NCI-H748 treated with DMSO at 0.1 percent for 48 hours (cell line): ENCODE measurements around the gene TRIM17.

Experiments
- DNase-seq: peaks from one replicate; lab custom pipeline; 2025; lab: John Stamatoyannopoulos, UW

TRIM17 gene

DNA sequence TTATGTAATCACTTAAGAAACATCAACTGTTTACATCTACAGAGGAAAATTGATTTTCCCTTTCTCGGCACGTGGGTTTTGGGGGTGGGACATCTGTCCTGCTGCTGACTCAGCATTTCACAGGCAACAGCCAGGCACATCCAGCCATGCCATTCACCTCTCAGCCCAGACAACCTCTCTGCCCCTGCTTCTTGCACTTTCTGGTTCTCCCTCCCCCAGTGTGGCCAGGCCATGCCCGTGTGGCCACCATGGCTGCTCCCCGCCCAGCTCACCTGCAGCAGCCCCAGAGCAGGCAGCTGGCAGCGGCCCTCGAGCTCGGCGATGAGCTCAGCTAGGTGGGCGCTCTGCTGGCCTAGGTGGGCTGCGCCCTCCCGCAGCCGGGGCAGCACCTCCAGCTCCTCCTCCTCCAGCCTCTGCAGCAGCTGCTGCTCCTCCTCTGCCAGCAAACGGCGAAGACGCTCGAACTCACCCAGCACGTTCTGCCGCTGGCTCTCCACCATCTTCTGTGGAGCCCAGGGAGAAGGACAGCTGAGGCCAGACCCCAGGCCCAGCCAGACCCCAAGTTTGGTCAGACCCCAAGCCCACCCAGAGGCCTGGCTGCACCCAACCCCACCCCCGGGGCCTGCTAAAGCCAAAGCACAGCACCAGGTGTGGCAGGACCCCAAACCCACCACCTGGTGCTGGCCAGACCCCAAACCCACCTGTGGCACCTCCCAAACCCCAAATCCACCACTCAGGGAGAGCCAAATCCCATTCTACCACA is 15.8 kb downstream of the TRIM17 start:
- DNase-seq, result no peak

DNA sequence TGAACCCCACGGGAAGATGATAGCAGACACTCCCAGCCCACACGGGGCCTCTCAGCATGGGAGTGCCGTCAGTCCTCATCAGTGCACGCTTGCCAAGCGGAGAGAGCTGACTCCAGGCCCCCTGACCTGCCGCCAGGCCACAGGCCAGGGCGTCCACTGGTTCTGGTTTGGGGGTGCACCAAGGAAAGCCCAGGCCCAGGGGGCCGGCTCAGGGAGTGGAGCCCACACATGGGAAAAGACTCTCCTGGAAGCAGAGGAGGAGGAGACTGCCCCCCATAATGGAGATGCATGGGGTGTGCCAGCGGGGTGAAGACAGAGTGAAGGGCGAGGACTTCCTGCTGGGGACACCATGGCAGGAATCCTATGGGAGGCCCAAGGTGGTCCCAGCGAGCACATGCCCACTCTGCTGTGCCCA is 16.4 kb downstream of the TRIM17 start:
- no peak for DNase-seq

DNA sequence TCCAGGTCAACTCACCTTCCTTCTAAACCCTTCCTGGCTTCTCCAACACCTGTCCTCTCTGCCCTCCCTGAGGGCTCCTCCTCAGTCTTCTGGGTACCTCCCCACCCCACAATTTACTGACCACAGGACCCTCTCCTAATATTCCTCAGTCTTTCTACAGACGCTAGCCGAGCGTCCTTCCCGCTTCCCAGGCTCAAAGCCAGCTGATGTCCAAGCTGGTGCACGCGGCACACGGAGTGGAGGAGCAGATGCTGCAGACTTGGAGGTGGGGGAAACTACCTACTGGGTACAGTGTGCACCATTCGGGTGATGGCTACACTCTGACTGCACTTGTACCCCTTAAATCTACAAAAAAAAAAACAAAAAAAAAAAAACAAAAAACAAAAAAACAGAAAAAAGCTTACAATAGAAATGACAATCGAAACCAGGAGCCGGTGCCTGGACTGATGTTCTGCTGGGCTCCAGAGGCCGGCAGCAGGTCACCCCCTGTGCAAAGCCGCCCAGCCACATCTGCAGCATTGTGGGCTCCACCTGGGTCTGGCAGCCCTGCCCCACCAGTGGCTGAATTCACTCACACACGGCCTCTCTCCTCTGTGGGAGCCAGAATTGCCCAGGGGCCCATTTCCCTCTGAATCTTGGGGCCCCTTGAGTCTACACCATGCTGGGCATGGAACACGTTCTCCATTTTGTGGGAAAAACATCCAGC is 17.0 kb downstream of the TRIM17 start:
- DNase-seq, result no peak

DNA sequence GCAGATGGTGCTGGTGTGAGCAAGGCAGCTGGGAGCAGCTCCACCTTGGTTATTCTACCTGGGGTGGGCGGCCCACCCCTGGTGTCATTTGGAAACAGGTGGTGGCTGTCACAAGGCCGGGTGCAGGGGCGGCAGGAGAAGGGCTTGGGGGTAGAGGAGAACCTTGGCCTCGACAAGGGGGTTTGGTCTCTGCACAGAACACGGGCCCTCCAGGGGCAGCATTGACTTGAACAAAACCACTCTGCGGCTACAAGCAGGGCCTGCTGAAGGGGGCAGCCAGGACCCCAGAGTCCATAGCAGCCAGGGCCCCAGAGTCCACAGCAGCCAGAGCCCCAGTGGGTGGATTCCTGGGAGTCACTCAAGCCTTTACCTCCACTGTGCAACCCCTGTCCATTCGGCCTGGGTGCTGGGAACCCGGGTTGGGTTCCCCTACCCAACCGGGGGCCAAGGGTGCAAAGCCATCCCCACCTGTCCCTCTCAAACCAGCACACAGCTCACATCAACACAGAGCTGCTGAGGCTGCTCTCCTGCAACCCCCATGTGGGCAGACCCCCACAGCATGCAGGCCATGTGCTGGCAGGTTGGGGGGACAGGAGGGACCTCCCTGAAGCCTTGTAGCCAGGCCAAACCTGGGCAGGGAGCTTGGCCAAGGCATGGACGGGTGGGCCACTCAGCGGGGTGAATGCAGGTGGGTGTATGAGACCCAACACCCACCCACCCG is 17.8 kb downstream of the TRIM17 start:
- no peak for DNase-seq

DNA sequence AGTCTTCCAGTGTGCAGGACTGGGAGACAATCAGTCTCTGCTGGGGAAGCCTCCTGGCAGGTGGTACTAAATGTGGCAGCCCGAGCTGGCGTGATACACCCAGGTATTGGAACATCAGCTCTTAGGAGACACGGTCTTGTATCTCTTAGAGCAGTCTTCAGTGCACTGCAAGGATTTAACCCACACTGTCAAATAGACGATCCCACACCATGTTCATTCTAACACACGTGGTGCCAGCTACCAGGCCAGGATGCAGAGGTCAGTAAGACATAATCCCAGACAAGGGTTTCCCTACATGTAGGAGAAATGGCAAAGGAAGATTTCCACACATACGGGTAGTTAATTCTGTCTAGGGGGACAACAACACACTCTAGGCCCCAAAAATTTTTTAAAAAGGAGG is 18.7 kb downstream of the TRIM17 start:
- DNase-seq, result no peak

DNA sequence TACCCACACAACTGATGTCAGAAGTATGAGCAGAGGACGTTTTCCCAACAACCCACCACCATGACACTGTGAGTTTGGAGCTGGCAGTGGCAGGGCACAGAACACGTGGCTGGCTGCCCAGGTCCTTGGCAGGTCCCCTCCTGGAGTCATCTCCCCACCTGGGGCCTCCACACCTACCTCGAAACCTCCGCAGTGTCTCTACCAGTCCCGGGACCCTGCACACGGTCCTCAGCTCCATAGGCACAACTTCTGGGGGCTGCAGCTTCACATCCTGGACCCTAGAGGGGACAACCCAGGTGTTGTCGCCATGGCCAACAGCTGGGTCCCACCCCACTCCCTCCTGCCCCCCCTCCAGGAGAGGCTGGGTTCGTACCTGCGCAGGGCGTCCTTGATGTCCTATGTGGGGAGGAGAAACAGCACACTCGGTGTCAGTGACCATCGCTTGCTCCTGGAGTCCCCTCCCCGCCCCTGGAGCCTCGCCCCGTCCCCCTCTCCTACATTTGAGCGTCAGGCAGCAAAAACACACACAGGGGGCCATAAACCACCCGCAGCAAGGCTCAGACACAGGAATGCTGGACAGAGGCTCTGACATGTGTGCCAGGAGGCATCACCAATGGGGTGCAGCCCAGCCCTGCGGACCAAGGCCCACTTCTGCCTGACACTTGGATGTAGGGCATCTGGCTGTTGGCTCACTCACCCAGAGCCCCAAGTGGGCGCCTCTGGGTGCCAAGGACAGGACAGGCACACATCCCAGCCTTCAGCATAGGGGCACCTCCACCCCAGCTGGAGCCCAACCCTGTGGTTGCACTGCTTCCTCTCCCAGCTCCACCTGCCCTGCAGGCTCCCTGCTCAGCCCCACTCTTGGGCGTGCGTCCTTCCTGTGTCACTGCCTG is 19.6 kb downstream of the TRIM17 start:
- no peak for DNase-seq

DNA sequence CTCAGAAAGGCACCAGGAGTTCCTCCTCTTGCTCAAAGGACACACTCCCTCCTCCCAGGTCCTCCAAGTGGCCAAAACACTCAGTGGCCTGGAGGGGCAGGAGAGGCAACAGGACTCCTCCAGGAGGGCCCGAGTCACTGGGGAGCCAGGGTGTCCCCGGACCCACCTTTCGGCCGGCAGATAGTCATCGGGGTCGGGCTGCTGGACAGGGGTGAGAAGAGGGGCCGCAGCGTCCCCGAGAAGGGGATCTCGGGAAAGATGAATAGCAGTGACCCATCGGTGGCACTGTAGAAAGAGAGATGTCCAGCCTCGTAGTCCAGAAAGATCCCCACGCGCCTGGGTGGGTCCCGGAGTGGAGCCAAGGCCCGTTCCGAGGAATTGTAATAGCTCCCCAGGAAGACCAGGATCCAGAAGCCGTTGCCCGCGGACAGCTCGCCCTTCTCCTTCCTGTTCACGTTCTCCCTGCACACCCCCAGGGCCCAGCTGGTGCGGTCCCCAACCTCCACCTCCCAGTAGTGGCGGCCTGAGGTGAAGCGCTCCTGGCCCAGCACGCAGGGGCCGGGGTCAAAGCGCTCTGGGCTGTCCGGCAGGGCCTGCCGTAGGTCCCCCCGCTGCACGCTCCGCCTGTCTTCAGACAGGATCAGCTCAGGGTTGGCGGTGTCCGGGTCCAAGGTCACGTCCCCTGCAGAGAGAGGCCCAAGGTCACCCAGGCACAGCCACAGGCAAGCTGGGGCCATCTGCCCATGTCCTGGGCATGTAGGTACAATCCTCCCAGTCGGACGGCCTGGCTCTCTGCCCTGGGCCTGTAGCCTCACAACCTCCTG is 21.9 kb downstream of the TRIM17 start:
- DNase-seq, result no peak

DNA sequence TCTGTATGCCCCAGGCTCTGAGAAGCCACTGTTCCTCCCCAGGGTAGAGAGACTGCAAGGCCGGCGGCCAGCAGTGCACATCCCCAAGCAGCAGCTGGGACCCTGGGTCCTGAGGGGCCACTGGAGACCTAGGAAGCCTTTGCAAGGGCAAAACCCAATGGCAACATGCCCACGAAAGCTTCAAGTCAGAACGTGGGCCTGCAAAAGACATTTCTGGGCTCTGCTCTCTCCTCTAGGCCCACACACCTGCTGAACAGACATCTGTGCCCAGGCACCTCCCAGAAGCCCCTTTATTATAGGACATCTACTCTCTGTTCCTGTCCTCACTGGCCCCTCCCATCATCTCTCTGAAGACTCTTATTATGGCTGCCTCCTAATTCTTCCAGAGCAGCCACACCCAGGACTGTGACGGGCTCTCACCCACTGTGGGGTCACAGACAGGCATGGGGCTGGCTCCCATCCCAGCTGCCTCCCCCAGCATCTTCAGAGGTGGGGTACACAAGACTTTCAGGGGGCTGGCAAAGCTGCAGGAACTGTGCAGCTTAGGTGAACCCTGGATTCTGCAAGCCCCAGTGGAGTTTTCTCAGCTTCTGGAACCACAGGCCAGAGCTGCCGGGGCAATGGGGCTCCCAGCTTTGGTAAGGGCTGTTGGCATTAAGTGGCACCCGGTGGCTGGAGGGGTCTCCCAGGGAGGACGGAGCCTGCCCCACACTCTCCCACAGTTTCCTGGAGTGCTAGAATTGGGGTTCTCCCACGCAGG is 22.7 kb downstream of the TRIM17 start:
- DNase-seq, result no peak

DNA sequence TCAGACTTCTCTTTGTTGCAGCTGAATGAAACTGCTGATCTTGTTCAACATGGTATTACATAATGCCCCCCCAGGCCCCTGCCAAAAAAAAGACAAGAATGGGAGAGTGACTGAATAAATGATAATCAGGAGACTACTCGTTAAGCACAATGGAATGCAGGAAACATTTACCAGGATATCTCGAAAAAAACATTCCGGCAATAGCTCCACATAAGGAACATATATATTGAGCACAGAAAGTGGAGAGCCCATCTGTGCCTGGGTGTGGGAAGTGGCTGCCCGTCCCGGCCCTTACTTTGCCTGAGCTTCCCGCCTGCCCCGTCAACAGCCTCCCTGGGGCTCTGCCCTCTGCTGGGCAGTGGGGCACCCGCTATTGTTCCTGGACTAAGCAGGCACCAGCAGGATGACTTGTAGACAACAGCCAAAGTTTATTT is 23.4 kb downstream of the TRIM17 start:
- no peak for DNase-seq

DNA sequence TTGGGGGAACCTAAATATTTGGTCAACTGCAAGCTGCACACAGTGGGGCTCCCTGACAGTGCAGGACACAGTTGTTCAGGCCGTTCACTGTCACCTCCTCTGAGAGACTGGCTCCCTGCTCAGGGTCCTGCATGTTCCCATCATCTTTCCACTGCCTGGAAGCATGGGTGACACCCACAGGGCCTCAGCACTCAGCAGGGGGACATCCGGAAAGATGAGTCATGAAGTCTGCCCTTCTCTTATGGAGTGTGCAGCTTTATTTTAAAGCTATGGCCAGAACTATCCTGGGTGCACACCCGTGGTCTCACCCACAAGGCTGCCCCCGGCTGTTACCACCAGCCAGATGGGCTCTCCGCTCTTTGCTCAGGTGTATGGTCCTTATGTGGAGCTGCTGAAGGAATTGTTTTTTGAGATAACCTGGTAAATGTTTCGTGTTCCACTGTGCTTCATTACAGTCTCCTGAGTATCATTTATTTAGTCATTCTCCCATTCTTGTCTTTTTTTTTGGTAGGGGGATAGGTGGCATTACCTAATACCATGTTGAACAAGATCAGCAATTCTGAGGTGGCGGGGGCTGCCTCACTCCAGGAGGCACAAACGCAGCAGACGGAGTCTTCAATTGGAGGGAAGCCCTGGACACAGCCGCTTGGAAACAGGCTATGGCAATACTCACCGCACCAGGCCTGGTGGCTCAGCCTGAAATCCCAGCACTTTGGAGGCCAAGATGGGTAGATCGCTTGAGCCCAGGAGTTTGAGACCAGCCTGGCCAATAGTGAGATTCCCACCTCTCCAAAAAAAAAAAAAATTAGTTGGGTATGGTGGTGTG is 24.3 kb downstream of the TRIM17 start:
- no peak for DNase-seq

DNA sequence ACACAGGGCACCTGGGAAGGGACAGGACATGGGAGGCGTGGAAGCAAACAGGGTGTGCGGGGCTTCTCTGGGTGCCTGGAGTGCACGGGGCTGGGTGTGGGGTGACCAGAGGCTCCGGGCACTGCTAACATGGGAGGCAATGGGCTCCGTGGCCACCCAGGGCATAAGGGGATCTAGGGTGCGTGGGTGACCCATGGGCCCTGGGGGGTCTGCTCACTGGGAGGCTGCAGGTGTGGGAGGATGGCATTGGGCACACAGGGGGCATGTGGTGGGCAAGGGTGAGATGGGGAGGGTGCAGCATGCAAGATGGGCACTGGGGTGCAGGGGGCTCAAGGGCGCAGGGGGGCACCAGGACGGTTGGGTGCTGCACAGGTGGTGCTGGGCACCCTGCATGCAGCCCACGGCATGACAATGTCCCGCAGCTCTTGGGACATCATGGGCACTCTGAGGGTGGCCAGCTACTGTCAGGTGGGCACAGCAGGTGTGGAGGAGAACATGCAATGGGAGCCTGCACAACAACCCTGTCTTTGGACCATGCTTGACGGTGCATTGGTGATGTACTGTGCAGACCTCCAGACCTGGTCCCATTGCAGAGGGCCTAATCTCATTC is 25.1 kb downstream of the TRIM17 start:
- DNase-seq, result no peak

DNA sequence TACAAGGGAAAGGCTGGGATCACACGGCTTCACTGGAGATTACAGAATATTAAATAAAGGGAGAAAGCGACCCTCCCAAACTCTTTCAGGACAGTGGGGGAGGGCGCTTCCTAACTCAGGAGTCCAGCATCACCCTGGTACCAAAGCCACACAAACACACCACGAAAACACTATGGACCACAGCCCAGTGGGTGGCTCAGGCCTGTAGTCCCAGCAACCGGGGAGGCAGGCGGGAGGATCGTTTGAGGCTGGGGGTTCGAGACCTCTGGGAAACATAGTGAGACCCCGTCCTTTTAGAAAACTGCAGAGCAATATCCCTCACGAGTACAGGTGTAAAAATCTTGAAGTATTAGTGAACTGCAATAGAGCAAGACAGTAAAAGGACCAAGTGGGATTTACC is 26.0 kb downstream of the TRIM17 start:
- DNase-seq, result no peak

DNA sequence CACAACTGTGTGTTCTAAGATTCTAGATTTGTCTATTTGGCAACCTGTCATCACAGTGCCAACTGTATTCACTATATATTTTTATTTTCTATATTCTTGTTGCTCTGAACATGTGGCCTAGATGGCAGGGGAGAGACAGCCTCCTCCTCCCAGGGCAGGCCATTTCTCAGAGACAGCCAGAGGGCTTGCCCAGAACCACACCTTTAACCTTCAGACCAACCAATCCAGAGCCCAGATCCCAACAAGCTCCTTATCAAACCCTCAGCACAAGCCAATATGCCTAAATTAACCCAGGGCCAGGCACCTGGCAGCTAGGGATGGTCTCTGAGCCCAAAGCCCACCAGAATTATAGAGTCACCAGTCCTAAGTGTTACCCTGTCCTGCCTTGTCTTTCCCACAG is 29.3 kb downstream of the TRIM17 start:
- DNase-seq, result no peak

DNA sequence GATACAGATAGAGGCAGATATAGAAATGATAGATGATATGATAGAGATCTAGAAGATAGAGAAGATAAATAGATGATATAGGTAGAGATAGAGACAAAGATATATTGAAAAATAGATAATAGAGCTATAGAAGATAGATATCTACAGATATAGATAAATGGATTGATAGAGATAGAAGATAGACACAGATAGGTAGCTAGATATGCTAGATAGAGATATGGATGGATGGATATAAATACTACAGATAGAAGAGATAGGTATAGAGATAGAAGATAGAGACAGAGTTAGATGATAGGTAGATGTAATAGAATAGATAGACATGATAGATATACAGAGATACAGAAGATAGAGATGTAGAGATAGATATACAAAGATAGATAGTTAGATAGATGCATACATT is 31.4 kb downstream of the TRIM17 start:
- no peak for DNase-seq

DNA sequence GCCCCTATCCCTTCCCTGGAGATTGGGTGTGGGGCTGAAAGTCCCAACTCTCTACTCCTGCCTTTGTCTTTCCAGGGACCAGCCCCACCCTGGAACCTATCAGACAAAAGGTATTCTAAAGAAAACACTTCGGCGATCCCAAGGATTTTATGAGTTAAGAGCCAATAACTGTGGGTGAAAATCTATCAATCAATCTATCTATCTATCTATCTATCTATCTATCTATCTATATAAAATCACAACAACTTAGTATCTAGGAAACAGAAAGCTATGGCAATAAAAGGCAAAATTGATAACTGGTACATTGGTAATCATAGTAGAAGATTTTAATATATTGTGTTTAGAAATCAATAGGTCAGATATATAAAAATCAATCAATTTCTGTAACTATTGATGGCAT is 32.9 kb downstream of the TRIM17 start:
- no peak for DNase-seq

DNA sequence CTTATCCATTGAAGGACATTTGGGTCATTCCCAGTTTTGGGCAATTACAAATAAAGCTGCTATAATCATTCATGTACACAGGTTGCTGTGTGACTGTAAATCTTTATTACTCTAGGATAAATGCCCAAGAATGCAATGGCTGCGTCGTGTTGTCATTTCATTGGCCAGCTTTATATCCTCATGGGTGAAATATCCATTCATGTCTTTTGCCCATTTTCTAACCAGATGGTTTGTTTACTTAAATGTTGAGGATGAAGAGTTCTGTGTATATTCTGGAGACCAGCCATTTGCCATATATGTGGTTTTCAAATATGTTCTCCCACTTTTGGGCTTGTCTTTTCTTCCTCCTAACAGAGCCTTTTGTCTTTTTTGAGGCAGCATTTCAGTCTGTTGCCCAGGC is 35.3 kb downstream of the TRIM17 start:
- DNase-seq, result no peak

DNA sequence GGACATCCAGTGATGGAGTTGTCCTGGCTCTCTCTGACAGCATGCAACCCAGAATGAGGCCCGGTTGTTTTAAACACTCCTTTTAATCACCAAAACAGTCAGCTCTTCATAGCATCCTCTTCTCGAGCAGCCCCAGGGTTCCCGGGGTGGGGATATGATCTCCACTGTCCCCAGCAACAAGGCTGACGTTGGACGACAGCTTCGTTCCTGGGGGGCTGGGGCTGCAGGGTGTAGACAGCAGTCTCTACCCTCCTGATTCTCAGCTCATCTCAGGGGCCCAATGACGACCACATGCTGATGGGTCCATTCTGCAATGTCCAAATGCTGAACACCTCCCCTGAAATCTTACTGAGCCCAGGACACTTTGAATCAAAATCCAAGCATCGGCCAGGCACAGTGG is 37.0 kb downstream of the TRIM17 start:
- no peak for DNase-seq

DNA sequence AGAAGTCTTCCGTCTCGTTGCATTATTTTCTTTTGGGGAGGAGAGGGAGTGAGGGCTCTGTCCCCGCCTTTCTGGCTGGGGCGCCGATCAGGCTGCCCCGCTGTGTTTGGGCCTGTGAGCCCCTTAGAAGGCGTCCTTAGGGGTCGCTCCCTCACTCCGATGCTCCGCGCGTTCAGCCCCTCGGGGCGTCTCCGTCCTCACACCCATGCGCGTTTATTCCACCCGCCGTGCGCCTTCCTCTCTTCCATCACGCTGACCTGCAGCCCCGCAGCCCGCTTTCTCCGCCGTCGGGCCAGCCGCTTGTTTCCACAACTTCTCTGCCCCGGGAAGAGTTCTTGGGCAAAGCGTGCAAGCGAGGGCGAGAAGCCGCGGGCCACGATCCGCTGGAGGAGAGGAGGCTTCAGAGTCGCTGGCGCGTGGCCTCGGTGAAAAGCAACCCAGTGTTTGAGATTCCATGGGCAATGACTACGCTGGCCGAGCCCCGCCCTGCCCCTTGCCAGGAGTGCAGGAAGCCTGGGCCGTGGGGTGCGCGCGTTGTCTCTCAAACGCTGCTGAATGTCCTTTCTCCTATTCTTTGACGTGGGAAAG is 37.7 kb downstream of the TRIM17 start:
- no peak for DNase-seq
